OCI-LY7 (cell line): ENCODE measurements around the gene DCLK1.

Experiments
- CTCF ChIP-seq: fragments of 200-600 bp; sonication (generic); conservative IDR thresholded peaks from 2 replicates; pipeline ENCODE4 v1.5.1; 2014; ENCODE audit warnings: mild to moderate bottlenecking, antibody characterized with exemption, low read length, moderate library complexity, mixed read lengths
- EZH2phosphoT487 ChIP-seq: fragments of 200-600 bp; sonication (generic); IDR thresholded peaks from 2 replicates; pipeline ENCODE4 v1.6.1; 2018; ENCODE audit warnings: low read depth, borderline replicate concordance, mild to moderate bottlenecking, mixed run types, antibody characterized with exemption, low read length, moderate library complexity, mixed read lengths

GRCh38 chr13:36061621-36062020, 69.6 kb downstream of the DCLK1 start:
- TF ChIP-seq CTCF = no peak
- TF ChIP-seq EZH2phosphoT487 = no peak
